Trophoblast cell (in vitro differentiated cells and primary cell): ENCODE results near the gene DENND10. TPM values are rescaled to one million over a fixed set of nuclear protein-coding genes. Genes with fewer than 3 reads are reported as not detected.
A peak's percentile ranks its signal among the peaks of the same experiment; 100 is the strongest.

Experiments used
- DNase-seq, 2 donors: peaks; one replicate each; pipeline ENCODE4 v3.0.0-alpha.2; 2016
- H2AFZ ChIP-seq: 2 replicates; pipeline ENCODE4 v1.6.1; 2013; ENCODE audit warnings: low read length, moderate library complexity, mild to moderate bottlenecking; ENCODE audit not compliant: insufficient read depth, poor library complexity
- H2AK5ac ChIP-seq: 2 replicates; pipeline ENCODE4 v1.6.1; 2013; ENCODE audit warnings: mild to moderate bottlenecking, low read length
- H2BK120ac ChIP-seq: 2 replicates; pipeline ENCODE4 v1.6.1; 2013; ENCODE audit warnings: low read length, mild to moderate bottlenecking, moderate library complexity; ENCODE audit not compliant: insufficient read depth, poor library complexity
- H2BK12ac ChIP-seq: 2 replicates; pipeline ENCODE4 v1.6.1; 2013; ENCODE audit warnings: mild to moderate bottlenecking, low read length, moderate library complexity
- H2BK5ac ChIP-seq: 2 replicates; pipeline ENCODE4 v1.6.1; 2013; ENCODE audit warnings: low read length, low read depth, moderate library complexity, mild to moderate bottlenecking; ENCODE audit not compliant: poor library complexity
- H3K14ac ChIP-seq: 2 replicates; pipeline ENCODE4 v1.6.1; 2013; ENCODE audit warnings: mild to moderate bottlenecking, low read length
- H3K18ac ChIP-seq: 2 replicates; pipeline ENCODE4 v1.6.1; 2013; ENCODE audit warnings: mild to moderate bottlenecking, low read length
- H3K23ac ChIP-seq: 2 replicates; pipeline ENCODE4 v1.6.1; 2013; ENCODE audit warnings: low read length
- H3K27ac ChIP-seq: 2 replicates; pipeline ENCODE4 v1.5.1; 2013; ENCODE audit warnings: low read depth, mild to moderate bottlenecking, inconsistent platforms, low read length, moderate library complexity
- H3K27me3 ChIP-seq: 2 replicates; pipeline ENCODE4 v1.6.1; 2013; ENCODE audit warnings: inconsistent platforms, mild to moderate bottlenecking, low read length, moderate library complexity; ENCODE audit not compliant: insufficient read depth
- H3K36me3 ChIP-seq, 2 experiments: 1 replicate in 1 of 2; 2 replicates in 1 of 2; pipeline ENCODE4 v1.6.1; 2013; ENCODE audit warnings: low read length in 2 of 2, mild to moderate bottlenecking in 2 of 2, moderate library complexity in 1 of 2; ENCODE audit not compliant: insufficient read depth in 2 of 2, control insufficient read depth in 1 of 2
- H3K4ac ChIP-seq: 2 replicates; pipeline ENCODE4 v1.6.1; 2013; ENCODE audit warnings: low read depth, mild to moderate bottlenecking, low read length, moderate library complexity
- H3K4me1 ChIP-seq, 2 experiments: 1 replicate in 1 of 2; 2 replicates in 1 of 2; pipeline ENCODE4 v1.6.1; 2013; ENCODE audit warnings: low read length in 2 of 2, mild to moderate bottlenecking in 2 of 2, moderate library complexity in 1 of 2; ENCODE audit not compliant: insufficient read depth in 2 of 2, control insufficient read depth in 1 of 2
- H3K4me2 ChIP-seq: 2 replicates; pipeline ENCODE4 v1.6.1; 2013; ENCODE audit warnings: inconsistent platforms, mild to moderate bottlenecking, low read length, moderate library complexity
- H3K4me3 ChIP-seq: 2 replicates; pipeline ENCODE4 v1.5.1; 2013; ENCODE audit warnings: mild to moderate bottlenecking, low read depth, low read length, inconsistent platforms
- H3K79me1 ChIP-seq: one replicate; pipeline ENCODE4 v1.6.1; 2013; ENCODE audit warnings: low read length
- H3K79me2 ChIP-seq: 2 replicates; pipeline ENCODE4 v1.6.1; 2013; ENCODE audit warnings: low read length, mild to moderate bottlenecking; ENCODE audit not compliant: control insufficient read depth, insufficient read depth, poor library complexity
- H3K9ac ChIP-seq: 2 replicates; pipeline ENCODE4 v1.6.1; 2013; ENCODE audit warnings: mild to moderate bottlenecking, low read length
- H3K9me3 ChIP-seq: 2 replicates; pipeline ENCODE4 v1.6.1; 2013; ENCODE audit warnings: low read depth, mild to moderate bottlenecking, control low read depth, inconsistent platforms, low read length; ENCODE audit not compliant: insufficient read depth
- H4K12ac ChIP-seq: 2 replicates; pipeline ENCODE4 v1.6.1; 2013; ENCODE audit warnings: low read depth, mild to moderate bottlenecking, low read length, moderate library complexity
- H4K8ac ChIP-seq: 2 replicates; pipeline ENCODE4 v1.6.1; 2013; ENCODE audit warnings: low read depth, mild to moderate bottlenecking, low read length, moderate library complexity
- H4K91ac ChIP-seq: one replicate; pipeline ENCODE4 v1.6.1; 2013; ENCODE audit warnings: low read depth, mild to moderate bottlenecking, low read length, moderate library complexity
- WGBS: extraction: QIAGEN DNeasy Blood & Tissue Kit; methylation state at CpG from one replicate; pipeline ENCODE4 v1.1.7; 2013; ENCODE audit warnings: missing lambda C conversion rate; ENCODE audit not compliant: insufficient read length, insufficient coverage; ENCODE audit errors: extremely low coverage; 5-methylcytosine and 5-hydroxymethylcytosine counted together
- polyA plus RNA-seq: library from polyadenylated mRNA; stranded (reverse); fragments of 200-250 nt; gene quantifications from 2 replicates; pipeline ENCODE4 v1.2.3, GENCODE V29; 2013

Gene DENND10, protein sequence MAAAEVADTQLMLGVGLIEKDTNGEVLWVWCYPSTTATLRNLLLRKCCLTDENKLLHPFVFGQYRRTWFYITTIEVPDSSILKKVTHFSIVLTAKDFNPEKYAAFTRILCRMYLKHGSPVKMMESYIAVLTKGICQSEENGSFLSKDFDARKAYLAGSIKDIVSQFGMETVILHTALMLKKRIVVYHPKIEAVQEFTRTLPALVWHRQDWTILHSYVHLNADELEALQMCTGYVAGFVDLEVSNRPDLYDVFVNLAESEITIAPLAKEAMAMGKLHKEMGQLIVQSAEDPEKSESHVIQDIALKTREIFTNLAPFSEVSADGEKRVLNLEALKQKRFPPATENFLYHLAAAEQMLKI
- 63.7 and 65.3 TPM in 2 replicates for polyA plus RNA-seq

- peak within 1 kb of the TSS; percentile 97 for H2BK120ac ChIP-seq
- WGBS: no CpG with 5 or more reads among the region's 91 CpGs
Observed at GRCh38 chr10:119103903-119104653, at the start of gene DENND10. TSS of gene DENND10 (plus strand) at chr10:119104113. CDS start at chr10:119104143, 30 bp downstream.

GRCh38 chr10:119055472-119055871 is 48.4 kb upstream of the DENND10 start:
- Histone ChIP-seq H3K9me3 (no peaks in the 10 kb centered on the region), H4K12ac (no peak overlapping the region), H3K79me2 (no peaks in the 10 kb centered on the region), H3K4me1 (no peaks in the 10 kb centered on the region), H3K79me1 (no peaks in the 10 kb centered on the region), H3K14ac (no peak overlapping the region), H3K27ac (no peak overlapping the region), H4K8ac (no peak overlapping the region), H3K36me3 (peaks cover 34 to 62% of the 10 kb centered on the region in 2 experiments), H3K27me3 (no peaks in the 10 kb centered on the region), H2BK5ac (no peak overlapping the region), H2BK120ac (no peak overlapping the region), H3K4me2 (no peak overlapping the region), H2AK5ac (no peak overlapping the region), H4K91ac (no peak overlapping the region), H3K4ac (no peak overlapping the region), H2AFZ (no peak overlapping the region), H3K9ac (no peak overlapping the region), H2BK12ac (no peak overlapping the region), H3K23ac (no peak overlapping the region), H3K4me3 (no peak overlapping the region), H3K18ac (no peak overlapping the region)
- WGBS: no CpG with 5 or more reads among the region's 1 CpG
- DNase-seq: no peak

More at GRCh38 chr10:119103903-119104653, at the start of gene DENND10:
- Histone ChIP-seq H3K14ac (peak within 1 kb of the TSS; percentile 98), H4K8ac (peak within 1 kb of the TSS; percentile 94), H3K4me3 (peak within 1 kb of the TSS; percentile 94), H3K79me2 (peaks cover 11% of the 10 kb centered on the region), H2BK12ac (peak within 1 kb of the TSS; percentile 50), H4K91ac (peak within 1 kb of the TSS; percentile 90), H3K23ac (no peak within 1 kb of the TSS), H2BK5ac (peak within 1 kb of the TSS; percentile 61), H3K9ac (peak within 1 kb of the TSS; percentile 93), H3K4me2 (peak within 1 kb of the TSS; percentile 80), H3K4ac (peak within 1 kb of the TSS; percentile 91), H2AK5ac (peak within 1 kb of the TSS; percentile 95), H3K18ac (peak within 1 kb of the TSS; percentile 99), H3K79me1 (peaks cover 17% of the 10 kb centered on the region), H3K27me3 (no peaks in the 10 kb centered on the region), H4K12ac (peak within 1 kb of the TSS; percentile 86), H2AFZ (peak within 1 kb of the TSS; percentile 97), H3K9me3 (no peaks in the 10 kb centered on the region), H3K4me1 (peaks cover 3 to 8% of the 10 kb centered on the region in 2 experiments), H3K36me3 (peaks cover 8 to 11% of the 10 kb centered on the region in 2 experiments), H3K27ac (peak within 1 kb of the TSS; percentile 85)
- peak; percentile 48 to 70 for DNase-seq

- Histone ChIP-seq H3K79me1 (no peaks in the 10 kb centered on the region), H3K23ac (no peak overlapping the region), H4K91ac (no peak overlapping the region), H3K18ac (no peak overlapping the region), H4K12ac (no peak overlapping the region), H2BK12ac (no peak overlapping the region), H2AK5ac (no peak overlapping the region), H3K36me3 (peaks cover 38 to 55% of the 10 kb centered on the region in 2 experiments), H3K27me3 (no peaks in the 10 kb centered on the region), H3K4me3 (no peak overlapping the region), H3K4me2 (no peak overlapping the region), H3K4me1 (no peaks in the 10 kb centered on the region), H2AFZ (no peak overlapping the region), H2BK5ac (no peak overlapping the region), H3K9me3 (no peaks in the 10 kb centered on the region), H4K8ac (no peak overlapping the region), H3K14ac (no peak overlapping the region), H3K27ac (no peak overlapping the region), H2BK120ac (no peak overlapping the region), H3K79me2 (no peaks in the 10 kb centered on the region), H3K4ac (no peak overlapping the region), H3K9ac (no peak overlapping the region)
- DNase-seq: no peak
- WGBS: no CpG with 5 or more reads among the region's 11 CpGs
Observed at GRCh38 chr10:119058010-119058409, 45.9 kb upstream of the DENND10 start.

GRCh38 chr10:119059557-119059956 is 44.4 kb upstream of the DENND10 start:
- no peak overlapping the region for H3K14ac ChIP-seq
- H3K9ac ChIP-seq: no peak overlapping the region
- peaks cover 1% of the 10 kb centered on the region for H3K9me3 ChIP-seq
- H2AK5ac ChIP-seq: no peak overlapping the region
- H3K36me3 ChIP-seq: peaks cover 34 to 52% of the 10 kb centered on the region in 2 experiments
- no CpG with 5 or more reads among the region's 4 CpGs for WGBS
- H3K27me3 ChIP-seq: no peaks in the 10 kb centered on the region
- H3K4me2 ChIP-seq: no peak overlapping the region
- no peak overlapping the region for H3K4me3 ChIP-seq
- H3K4me1 ChIP-seq: no peaks in the 10 kb centered on the region
- no peak overlapping the region for H3K4ac ChIP-seq
- H3K18ac ChIP-seq: no peak overlapping the region
- no peak overlapping the region for H4K8ac ChIP-seq
- no peak overlapping the region for H3K27ac ChIP-seq
- no peak overlapping the region for H4K12ac ChIP-seq
- H2AFZ ChIP-seq: no peak overlapping the region
- H4K91ac ChIP-seq: no peak overlapping the region
- H2BK120ac ChIP-seq: no peak overlapping the region
- no peak overlapping the region for H2BK5ac ChIP-seq
- H3K79me2 ChIP-seq: no peaks in the 10 kb centered on the region
- no peak for DNase-seq
- H2BK12ac ChIP-seq: no peak overlapping the region
- H3K79me1 ChIP-seq: no peaks in the 10 kb centered on the region
- H3K23ac ChIP-seq: no peak overlapping the region
